ENCODE measurements around the gene MYOZ1.
A peak's percentile ranks its signal among the peaks of the same experiment; 100 is the strongest.

MYOZ1 gene

DNA sequence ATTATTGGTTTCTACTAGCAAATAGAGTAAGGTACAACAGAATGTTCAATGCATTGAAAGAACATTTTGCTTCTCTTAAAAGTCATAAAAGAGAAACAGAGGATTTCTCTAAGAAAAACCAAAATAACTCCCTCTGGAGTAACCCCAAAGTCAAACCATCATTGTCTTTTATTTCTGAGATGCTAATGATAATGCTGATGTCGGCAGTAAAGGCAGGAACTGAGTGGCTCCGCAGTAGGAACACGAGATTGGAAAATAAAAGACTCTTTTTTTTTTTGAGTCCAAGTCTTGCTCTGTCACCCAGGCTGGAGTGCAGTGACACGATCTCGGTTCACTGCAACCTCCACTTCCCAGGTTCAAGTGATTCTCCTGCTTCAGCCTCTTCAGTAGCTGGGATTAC lies 47.5 kb downstream of the MYOZ1 start:
- no peak for DNase-seq

DNA sequence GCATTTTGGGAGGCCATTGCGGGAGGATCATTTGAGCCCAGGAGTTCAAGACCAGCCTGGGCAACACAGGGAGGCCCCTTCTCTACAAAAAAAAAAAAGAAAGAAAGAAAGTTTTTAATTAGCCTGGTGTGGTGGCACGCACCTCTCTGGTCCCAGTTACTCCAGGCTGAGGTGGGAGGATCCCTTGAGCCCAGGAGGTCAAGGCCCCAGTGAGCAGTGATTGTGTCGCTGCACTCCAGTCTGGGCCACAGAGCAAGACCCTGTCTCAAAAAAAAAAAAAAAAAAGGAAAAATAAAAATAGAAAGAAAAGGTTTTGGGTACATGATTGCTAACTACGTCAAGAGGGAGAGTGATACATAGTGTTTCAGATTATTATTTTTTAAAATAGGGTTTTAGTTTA lies 48.2 kb downstream of the MYOZ1 start:
- no peak for DNase-seq

DNA sequence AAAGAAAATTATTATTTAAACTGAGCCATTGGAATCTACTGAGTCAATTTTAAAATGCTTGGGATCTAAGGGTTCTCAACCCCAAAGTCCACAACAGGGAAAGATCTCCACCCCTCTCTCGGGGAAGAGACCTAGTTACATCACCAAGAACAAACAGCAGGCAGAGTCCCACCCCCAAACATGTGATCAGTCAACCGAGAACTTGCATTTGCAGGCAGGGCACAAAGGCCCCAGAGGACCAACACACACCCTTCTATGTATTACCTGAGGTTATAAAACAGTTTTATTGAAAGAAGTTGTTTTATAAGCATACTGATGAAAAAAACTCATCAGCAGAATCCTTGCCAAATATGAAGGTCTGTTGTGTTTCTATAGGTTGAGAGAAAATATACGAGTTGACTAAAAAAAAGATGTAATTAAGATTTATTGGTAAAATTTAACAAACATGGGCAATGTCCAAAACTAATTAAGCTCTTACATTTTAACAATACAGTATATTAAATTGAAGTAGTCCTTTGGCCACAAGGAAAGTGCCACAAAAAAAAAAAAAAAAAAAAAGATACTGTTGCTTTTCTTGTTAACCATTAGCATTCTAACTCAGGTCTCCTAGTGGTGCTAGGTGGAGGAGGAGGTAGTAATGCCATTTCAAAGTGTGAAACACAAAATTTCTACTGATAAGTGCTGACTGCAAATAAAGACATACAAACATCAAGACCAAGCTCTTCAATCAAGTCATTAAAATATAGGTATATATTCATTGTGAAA lies 49.2 kb downstream of the MYOZ1 start:
- DNase-seq: peak; percentile 43

DNA sequence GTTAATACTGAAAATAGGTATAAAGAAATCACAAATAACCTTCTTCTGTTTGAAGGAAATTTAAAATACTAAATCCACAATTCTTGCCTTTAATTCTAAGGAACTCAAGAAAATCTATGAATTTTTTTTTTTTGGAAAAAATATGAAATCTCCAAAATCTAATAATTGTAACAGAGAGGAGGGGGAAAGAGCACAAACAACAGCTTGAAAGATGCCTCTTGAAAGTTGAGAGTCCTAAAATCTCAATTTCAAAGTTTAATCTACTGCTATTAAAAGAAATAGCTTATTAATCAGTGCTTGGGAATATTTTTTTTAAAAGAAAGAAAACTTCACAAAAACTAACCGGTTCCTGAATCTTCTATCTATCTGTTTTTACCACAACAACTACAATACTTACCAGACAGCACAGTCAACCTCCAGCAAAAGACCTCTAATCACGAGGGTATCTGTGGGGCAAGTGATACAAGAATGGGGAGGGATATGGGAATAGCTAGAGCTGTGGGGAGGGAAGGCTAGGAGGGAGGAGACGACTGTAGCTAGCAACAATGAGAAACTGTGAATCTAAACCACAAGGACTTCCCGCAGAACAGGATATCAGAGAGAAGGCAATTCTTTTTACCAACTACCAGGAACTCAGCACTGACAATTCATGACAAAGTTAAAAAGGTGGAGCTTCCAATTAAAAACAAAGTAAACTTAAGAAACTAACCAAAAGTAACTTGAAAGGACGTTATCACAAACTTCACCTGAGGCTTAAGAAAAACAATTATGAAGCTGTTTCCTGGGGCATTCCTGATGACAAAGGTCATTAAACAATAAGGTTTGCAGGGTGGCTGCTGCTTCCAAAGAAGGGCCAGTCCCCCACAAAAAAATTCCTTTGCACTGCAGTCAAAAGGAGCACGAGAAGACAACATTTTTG lies 50.1 kb downstream of the MYOZ1 start, which contains the start of gene USP54:
TSS of gene USP54 (minus strand) at position 462 of the 919 bp plus-strand sequence. CDS start 15,684 bp downstream, outside the sequence.
- DNase-seq: peak; percentile 69

DNA sequence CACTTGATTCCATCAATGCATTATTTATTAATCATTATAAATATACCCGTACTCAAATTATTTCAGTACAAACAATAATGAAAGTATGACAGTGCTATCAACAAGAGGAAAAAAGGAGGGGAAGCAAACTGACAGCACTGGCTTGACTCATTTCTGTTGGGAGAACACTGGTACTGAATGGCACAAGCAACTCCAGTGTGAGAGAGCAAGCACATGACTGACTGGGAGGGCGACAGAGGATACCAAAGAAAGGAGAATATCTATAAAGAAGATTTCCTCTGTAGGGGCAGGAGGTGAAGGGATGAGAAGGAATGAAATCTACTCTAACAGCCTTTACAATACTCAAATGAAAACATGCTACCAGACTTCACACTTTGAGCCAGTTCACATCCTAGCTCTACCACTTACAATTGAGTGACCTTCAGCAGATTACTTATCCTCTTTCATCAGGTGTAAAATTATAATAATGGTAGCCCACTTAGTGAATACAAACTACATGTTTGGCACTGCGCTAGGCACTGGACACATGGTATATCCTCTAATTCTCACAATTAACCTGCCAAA lies 51.6 kb downstream of the MYOZ1 start:
- DNase-seq: no peak

DNA sequence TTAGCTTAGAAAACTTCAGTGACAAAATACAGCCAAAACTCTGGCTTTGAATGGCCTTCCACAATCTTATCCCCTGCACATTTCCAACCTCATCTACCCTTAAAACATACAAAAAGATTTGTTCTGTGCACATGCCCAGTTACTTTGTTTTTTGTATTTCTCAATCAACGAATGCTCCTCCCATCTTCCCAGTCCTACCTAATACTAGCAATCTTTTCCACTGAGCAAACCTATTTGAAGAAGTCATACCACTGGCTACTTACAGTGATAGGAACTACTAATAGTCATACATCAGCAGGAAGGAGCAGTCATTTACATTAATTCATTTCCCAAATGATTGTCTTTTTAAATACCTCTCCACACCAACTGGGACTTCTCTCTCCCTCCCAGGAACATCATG lies 52.6 kb downstream of the MYOZ1 start:
- DNase-seq: no peak

DNA sequence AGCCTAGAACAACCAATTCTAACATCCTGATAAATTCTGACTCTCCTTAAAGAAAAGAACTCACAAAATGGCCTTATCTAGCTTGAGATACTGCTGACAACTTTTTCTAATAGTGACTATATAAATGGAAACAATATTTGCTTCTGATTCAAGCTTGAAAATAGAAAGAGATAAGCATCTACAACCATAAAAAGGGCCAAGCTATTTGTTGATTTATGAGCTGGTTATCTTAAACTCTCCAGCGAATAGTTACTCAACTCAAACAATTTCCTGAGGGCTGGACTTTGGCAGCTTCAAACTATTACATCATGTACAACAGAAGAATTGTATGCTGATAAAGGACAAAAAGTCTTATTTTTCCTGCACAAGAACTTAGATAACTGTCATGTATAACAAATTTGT lies 54.7 kb downstream of the MYOZ1 start:
- DNase-seq: peak; percentile 68

DNA sequence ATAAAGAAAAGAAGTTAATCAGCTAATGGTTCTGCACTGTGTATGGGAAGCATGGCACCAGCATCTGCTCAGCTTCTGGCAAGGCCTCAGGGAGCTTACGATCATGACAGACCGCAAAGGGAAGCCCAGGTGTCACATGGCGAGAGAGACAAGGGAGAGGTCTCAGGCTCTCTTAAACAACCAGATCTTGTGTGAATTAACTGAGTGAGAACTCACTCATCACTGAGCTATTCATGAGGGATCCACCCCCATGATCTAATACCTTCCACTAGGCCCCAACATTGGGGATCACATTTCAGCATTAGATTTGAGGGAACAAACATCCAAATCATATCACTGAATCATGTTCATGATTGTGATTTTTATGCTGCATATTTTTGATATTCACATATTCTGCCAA lies 55.9 kb downstream of the MYOZ1 start:
- peak; percentile 30 for DNase-seq

DNA sequence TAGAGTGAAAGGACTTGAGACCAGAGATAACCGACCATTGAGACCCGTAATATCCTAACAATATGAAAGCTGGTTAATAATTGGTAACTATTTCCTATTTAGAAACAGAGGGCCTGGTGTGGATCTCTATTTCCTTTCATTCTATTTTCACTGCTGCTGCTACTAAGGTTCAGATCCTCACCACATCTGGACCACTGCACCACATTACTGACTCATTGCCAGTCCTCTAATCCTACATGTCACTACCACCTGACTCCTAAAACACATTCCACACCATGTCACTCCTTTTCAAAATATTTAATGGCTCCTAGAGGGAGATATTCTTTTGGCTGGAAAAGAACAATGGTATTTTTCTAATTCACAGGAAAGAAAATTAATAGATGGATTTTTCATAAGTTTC lies 56.5 kb downstream of the MYOZ1 start:
- DNase-seq: peak; percentile 30

DNA sequence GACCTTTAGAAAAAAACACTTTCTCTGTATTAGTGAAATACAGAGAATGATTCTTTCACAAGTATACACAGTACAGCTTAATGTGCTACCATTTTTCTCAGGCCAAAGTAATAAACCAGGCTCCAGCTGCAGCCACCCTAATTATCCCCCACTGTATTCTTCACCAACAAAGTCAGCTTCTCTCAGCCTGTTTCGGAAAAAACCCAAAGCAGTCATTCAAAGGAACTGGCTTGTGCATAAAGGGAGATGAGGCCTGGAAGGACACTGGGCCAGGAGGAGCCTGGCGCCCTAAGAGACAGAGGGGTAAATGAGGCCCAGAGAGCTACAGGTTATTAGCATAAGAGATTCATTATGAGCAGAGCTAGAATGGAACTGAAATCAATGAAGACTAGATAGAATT lies 59.4 kb downstream of the MYOZ1 start:
- no peak for DNase-seq
